DND-41 (cell line): Measurements from ENCODE around the gene RIMKLB.

Experiments used
- EZH2 ChIP-seq: IDR thresholded peaks from 3 replicates; pipeline ENCODE4 v1.6.1; 2012; ENCODE audit warnings: borderline replicate concordance, low read depth, mild to moderate bottlenecking, moderate library complexity, low read length, inconsistent platforms; ENCODE audit not compliant: severe bottlenecking
- TF ChIP-seq, protein P1 (sequence below): IDR thresholded peaks from 2 replicates; pipeline ENCODE4 v1.5.1; 2012; ENCODE audit warnings: borderline replicate concordance, low read length, moderate library complexity, mild to moderate bottlenecking; ENCODE audit not compliant: poor library complexity, severe bottlenecking; ENCODE audit errors: extremely low read depth

DNA sequence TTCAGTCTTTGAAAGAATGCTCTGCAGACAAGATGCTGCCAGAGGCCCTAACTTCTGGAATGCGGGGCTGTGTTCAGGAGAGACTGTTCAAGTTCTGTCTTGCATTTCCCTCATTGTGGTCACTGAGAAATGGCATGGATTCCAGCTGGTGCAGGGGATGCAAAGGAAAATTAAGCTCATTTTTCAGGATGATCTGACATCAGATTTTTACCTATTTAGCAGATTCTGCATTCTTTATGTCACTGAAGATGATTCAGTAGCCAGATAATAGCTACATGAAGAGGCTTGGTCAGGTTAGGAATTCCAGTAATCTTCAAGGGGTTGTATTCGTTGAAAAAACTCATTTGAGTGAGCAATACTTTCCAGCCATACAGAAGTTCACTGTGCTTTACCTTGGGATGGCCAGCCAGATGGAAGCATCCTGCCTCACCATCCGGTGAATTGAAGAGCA is 19.1 kb upstream of the RIMKLB start:
- TF ChIP-seq, protein P1, sequence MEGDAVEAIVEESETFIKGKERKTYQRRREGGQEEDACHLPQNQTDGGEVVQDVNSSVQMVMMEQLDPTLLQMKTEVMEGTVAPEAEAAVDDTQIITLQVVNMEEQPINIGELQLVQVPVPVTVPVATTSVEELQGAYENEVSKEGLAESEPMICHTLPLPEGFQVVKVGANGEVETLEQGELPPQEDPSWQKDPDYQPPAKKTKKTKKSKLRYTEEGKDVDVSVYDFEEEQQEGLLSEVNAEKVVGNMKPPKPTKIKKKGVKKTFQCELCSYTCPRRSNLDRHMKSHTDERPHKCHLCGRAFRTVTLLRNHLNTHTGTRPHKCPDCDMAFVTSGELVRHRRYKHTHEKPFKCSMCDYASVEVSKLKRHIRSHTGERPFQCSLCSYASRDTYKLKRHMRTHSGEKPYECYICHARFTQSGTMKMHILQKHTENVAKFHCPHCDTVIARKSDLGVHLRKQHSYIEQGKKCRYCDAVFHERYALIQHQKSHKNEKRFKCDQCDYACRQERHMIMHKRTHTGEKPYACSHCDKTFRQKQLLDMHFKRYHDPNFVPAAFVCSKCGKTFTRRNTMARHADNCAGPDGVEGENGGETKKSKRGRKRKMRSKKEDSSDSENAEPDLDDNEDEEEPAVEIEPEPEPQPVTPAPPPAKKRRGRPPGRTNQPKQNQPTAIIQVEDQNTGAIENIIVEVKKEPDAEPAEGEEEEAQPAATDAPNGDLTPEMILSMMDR: no peak
- no peak for TF ChIP-seq EZH2
